K562 (cell line): ENCODE results near the gene MCRS1. TPM values are rescaled to one million over a fixed set of nuclear protein-coding genes. Genes with fewer than 3 reads are reported as not detected.

Experiments
- ATAC-seq: fragments of 200-7000 bp; cut with Tn5 transposase; 3 replicates; pipeline ENCODE4 v1.9.1; 2020; ENCODE audit warnings: moderate library complexity
- BruUV-seq: library from RNA; stranded (reverse); fragments of 400-500 nt; replicated peaks from 2 replicates; lab custom pipeline; 2021; lab: Mats Ljungman, UMichigan
- CTCF ChIA-PET: fragments of 300-600 bp; formaldehyde crosslinking; extraction: SDS; loops from one replicate; lab custom pipeline; 2021; ENCODE audit warnings: low intra/inter-chr PET ratio; lab: Yijun Ruan, JAX
- POLR2A ChIA-PET: fragments of 300-600, 350-650 bp; sonication (Branson Sonifier 250); formaldehyde crosslinking; extraction: SDS; loops from one replicate; lab custom pipeline; 2021; ENCODE audit warnings: antibody characterized with exemption, inconsistent platforms; lab: Yijun Ruan, JAX
- DNase-seq, 4 experiments: peaks; one replicate each; pipeline versions ENCODE4 v3.0.0 to v3.0.0-alpha.2; 2011 to 2018; ENCODE audit warnings: low spot score in 3 of 4, mixed read lengths in 3 of 4; ENCODE audit errors: extremely low read depth in 1 of 4
- FAIRE-seq: peaks from 2 replicates; lab custom pipeline; 2011; peaks lifted over from hg19 to GRCh38; lab: Jason Lieb, UNC
- H2AFZ ChIP-seq: 2 replicates; pipeline ENCODE4 v1.6.0; 2011; ENCODE audit warnings: low read depth, low read length, control low read depth, inconsistent platforms
- H3K27ac ChIP-seq: fragments of 200-600 bp; 3 replicates; pipeline ENCODE4 v1.8.0; 2011; ENCODE audit warnings: low read depth, mild to moderate bottlenecking, control low read depth, inconsistent platforms, low read length, moderate library complexity, mixed read lengths; ENCODE audit errors: extremely low read depth
- H3K27me3 ChIP-seq, 2 experiments: fragments of 300-600 bp in 1 of 2; 2 replicates in 1 of 2; 3 replicates in 1 of 2; pipeline versions ENCODE4 v1.6.0 to v1.8.0; 2011; ENCODE audit warnings: inconsistent platforms in 2 of 2, low read length in 2 of 2, mild to moderate bottlenecking in 1 of 2, mixed read lengths in 1 of 2, moderate library complexity in 1 of 2; ENCODE audit not compliant: control insufficient read depth in 2 of 2, insufficient read depth in 2 of 2
- H3K36me3 ChIP-seq: fragments of 300-600 bp; 3 replicates; pipeline ENCODE4 v1.8.0; 2011; ENCODE audit warnings: mild to moderate bottlenecking, low read length, inconsistent platforms; ENCODE audit not compliant: control insufficient read depth, insufficient read depth
- H3K4me1 ChIP-seq, 2 experiments: fragments of 200-600 bp in 1 of 2; replicated peaks in 1 of 2; 2 replicates in 1 of 2; 3 replicates in 1 of 2; pipeline versions ENCODE4 v1.5.1 to v1.8.0; 2011; ENCODE audit warnings: inconsistent platforms in 2 of 2, low read length in 2 of 2, mild to moderate bottlenecking in 1 of 2, mixed read lengths in 1 of 2, moderate library complexity in 1 of 2; ENCODE audit not compliant: control insufficient read depth in 2 of 2, insufficient read depth in 2 of 2
- H3K4me2 ChIP-seq: 2 replicates; pipeline ENCODE4 v1.6.1; 2011; ENCODE audit warnings: low read length, control low read depth, inconsistent platforms, mixed read lengths; ENCODE audit not compliant: insufficient read depth
- H3K4me3 ChIP-seq: fragments of 200-600 bp; sonication (generic), shearing (Covaris generic); 2 replicates; pipeline ENCODE4 v1.5.1; 2016; ENCODE audit warnings: control low read depth, inconsistent platforms
- H3K79me2 ChIP-seq: fragments of 200-600 bp; 3 replicates; pipeline ENCODE4 v1.8.0; 2011; ENCODE audit warnings: low read length, inconsistent platforms; ENCODE audit not compliant: control insufficient read depth, insufficient read depth
- H3K9ac ChIP-seq, 2 experiments: 2 replicates each; pipeline versions ENCODE4 v1.6.0 to v1.6.1; 2011; ENCODE audit warnings: low read depth in 2 of 2, low read length in 2 of 2, control low read depth in 1 of 2, inconsistent platforms in 1 of 2, mild to moderate bottlenecking in 1 of 2, mixed read lengths in 1 of 2; ENCODE audit not compliant: insufficient read depth in 1 of 2
- H3K9me1 ChIP-seq: one replicate; pipeline ENCODE4 v1.6.0; 2011; ENCODE audit warnings: inconsistent platforms, mild to moderate bottlenecking, low read length, moderate library complexity; ENCODE audit not compliant: control insufficient read depth, insufficient read depth
- H3K9me3 ChIP-seq: replicated peaks from 2 replicates; pipeline ENCODE4 v1.5.1; 2011; ENCODE audit warnings: low read depth, low read length, inconsistent platforms; ENCODE audit not compliant: control insufficient read depth, insufficient read depth
- H4K20me1 ChIP-seq: replicated peaks from 2 replicates; pipeline ENCODE4 v1.6.1; 2011; ENCODE audit warnings: low read length, inconsistent platforms, mixed read lengths; ENCODE audit not compliant: control insufficient read depth, insufficient read depth
- HMGN3 ChIP-seq: IDR thresholded peaks from 2 replicates; pipeline ENCODE4 v1.6.1; 2011; ENCODE audit warnings: borderline replicate concordance, low read depth, mild to moderate bottlenecking, mixed read lengths, low read length; ENCODE audit not compliant: insufficient read length; ENCODE audit errors: extremely low read depth
- MXI1 ChIP-seq: IDR thresholded peaks from 2 replicates; pipeline ENCODE4 v1.6.1; 2011; ENCODE audit warnings: low read depth, mild to moderate bottlenecking, improper control_type of control experiment, low read length
- NR0B1 ChIP-seq: fragments of 450-650 bp; IDR thresholded peaks from one replicate; pipeline ENCODE4 v1.6.1; 2018; ENCODE audit warnings: mild to moderate bottlenecking, moderate library complexity; ENCODE audit not compliant: partially characterized antibody
- PPARD ChIP-seq: fragments of 250-450 bp; sonication (Bioruptor Pico); IDR thresholded peaks from 2 replicates; pipeline ENCODE4 v1.8.0; 2022; ENCODE audit warnings: inconsistent platforms, mild to moderate bottlenecking, moderate library complexity
- REST ChIP-seq, 2 experiments: fragments of 450-650 bp; formaldehyde crosslinking in 1 of 2; IDR thresholded peaks; 2 replicates each; pipeline versions ENCODE4 v1.4.0 to v1.6.1; 2014 to 2020; ENCODE audit warnings: mild to moderate bottlenecking in 2 of 2, borderline replicate concordance in 1 of 2, low read depth in 1 of 2
- RFX1 ChIP-seq: fragments of 450-650 bp; IDR thresholded peaks from 2 replicates; pipeline ENCODE4 v1.6.1; 2016; ENCODE audit warnings: mild to moderate bottlenecking, moderate library complexity
- ZNF449 ChIP-seq: fragments of 250-450 bp; sonication (Bioruptor Pico); IDR thresholded peaks from 2 replicates; pipeline ENCODE4 v1.8.0; 2022; ENCODE audit warnings: moderate library complexity, mild to moderate bottlenecking, inconsistent platforms
- ZNF551 ChIP-seq: fragments of 250-450 bp; sonication (Bioruptor Pico); IDR thresholded peaks from 2 replicates; pipeline ENCODE4 v1.5.0; 2021; ENCODE audit warnings: mild to moderate bottlenecking, moderate library complexity
- WGBS: fragments of 100-300 bp; shearing (Covaris generic); methylation state at CpG from one replicate; pipeline ENCODE4 v1.1.6; 2016; ENCODE audit warnings: low coverage, mixed read lengths; ENCODE audit not compliant: insufficient coverage; ENCODE audit errors: missing lambda C conversion rate; 5-methylcytosine and 5-hydroxymethylcytosine counted together
- in situ Hi-C: fragments of 300-500 bp; cut with MboI; formaldehyde crosslinking; loops from 4 replicates; pipeline ENCODE4 v1.15.0; 2018; ENCODE audit warnings: inconsistent platforms, mixed read lengths
- intact Hi-C: fragments of 100-400 bp; cut with micrococcal nuclease; formaldehyde crosslinking; loops from 2 replicates; pipeline ENCODE4 v1.14.2; 2022
- polyA plus RNA-seq, 8 experiments: library from polyadenylated mRNA; depleted of rRNA in 4 of 8; stranded (reverse) in 5 of 8; unstranded in 3 of 8; fragments of >200 nt; fragmentation: Nextera tagmentation in 2 of 8; fragmentation: Illumina TruSeq in 1 of 8; extraction: Ambion mirVana in 2 of 8; extraction: Trizol in 1 of 8; gene quantifications; 2 replicates each; pipeline versions ENCODE4 v1.2.1 to v1.2.3, GENCODE V29; 2011 to 2014; ENCODE audit warnings: inconsistent platforms in 1 of 8, missing spikeins in 1 of 8
- total RNA-seq, 7 experiments: library from RNA; depleted of rRNA in 6 of 7; stranded (reverse); fragments of >200 nt in 6 of 7; fragmentation: Illumina TruSeq in 2 of 7; extraction: Trizol in 2 of 7; gene quantifications; 2 replicates each; pipeline versions ENCODE4 v1.2.1 to v1.2.3, GENCODE V29; 2011 to 2021; ENCODE audit warnings: low replicate concordance in 1 of 7

MCRS1 gene
- total and polyA plus RNA-seq, 9 of the 15 experiments (the other 6 are each of a cell fraction or from before 2014, with no cell fraction given) = 50.0 to 100 (median 73.2) TPM

GRCh38 chr12:49538510-49539403, 29.2 kb downstream of the MCRS1 start, which contains the start of gene KCNH3:
TSS of gene KCNH3 (plus strand) at chr12:49539030. CDS start at chr12:49539417, 387 bp downstream.
- Histone ChIP-seq H3K79me2 (no peaks in the 10 kb centered on the region), H3K4me2 (peak within 1 kb of the TSS; percentile 84), H3K9me1 (peaks cover 3% of the 10 kb centered on the region), H3K9ac (peak within 1 kb of the TSS; percentile 41 to 86; a peak in 3 of 4 replicates), H3K9me3 (no peaks in the 10 kb centered on the region), H3K4me1 (peaks cover 0 to 42% of the 10 kb centered on the region in 2 experiments; a peak in 4 of 5 replicates), H3K27ac (no peak within 1 kb of the TSS), H3K36me3 (no peaks in the 10 kb centered on the region), H4K20me1 (0 out of 2 replicates have a peak, but pooled peaks cover 9% of the 10 kb centered on the region), H3K4me3 (peak within 1 kb of the TSS; percentile 38), H3K27me3 (peaks cover 14 to 34% of the 10 kb centered on the region in 2 experiments), H2AFZ (peak within 1 kb of the TSS; percentile 82)
- no TSS peak for BruUV-seq
- DNase-seq (peak; percentile 90 to 98 (median 96)), ATAC-seq (peak; percentile 93), FAIRE-seq (no peak)
- in situ Hi-C loops = no loop called here
- 3% methylated on average over 21 of the region's 107 CpGs for WGBS
- ChIA-PET CTCF (no interaction called here), POLR2A (interaction anchor here (1.0 to 2.4 kb wide), 2 partner anchors 12 to 18 kb away, joined by 3 to 9 read pairs; no protein-coding TSS in a partner anchor)
- intact Hi-C loops = no loop called here
- TF ChIP-seq PPARD (CRISPR knock-in tag) = no peak
- 0 out of 2 replicates have a peak, but pooled peaks have one; percentile 30 for TF ChIP-seq MXI1
- no peak for TF ChIP-seq ZNF551 (CRISPR knock-in tag)
- no peak for TF ChIP-seq REST (IDR thresholded peaks at IDR 0.05; ENCODE audit: borderline replicate concordance)
- no peak for TF ChIP-seq REST (CRISPR knock-in tag; IDR thresholded peaks at IDR 0.05; ENCODE audit: low read depth)
- peak; percentile 10 for TF ChIP-seq HMGN3
- peak; percentile 91 for TF ChIP-seq RFX1
- no peak for TF ChIP-seq ZNF449 (CRISPR knock-in tag)
- TF ChIP-seq NR0B1 = no peak
